Right lobe of liver (tissue), 6 donors: ENCODE data around the gene ZNF777. TPM values are rescaled to one million over a fixed set of nuclear protein-coding genes. Genes with fewer than 3 reads are reported as not detected.

Source experiments
- ATAC-seq, 4 donors: fragments of 200-7000 bp; cut with Tn5 transposase; one replicate each; pipeline ENCODE4 v1.9.1; 2020; ENCODE audit warnings: mild to moderate bottlenecking in 4 of 4, moderate library complexity in 4 of 4
- DNase-seq, 3 donors: peaks; one replicate each; pipeline ENCODE4 v3.0.0-alpha.2; 2020
- H3K27ac ChIP-seq, 3 donors: fragments of 200-600 bp; one replicate each; pipeline ENCODE4 v1.8.0; 2022
- H3K27me3 ChIP-seq, 2 donors: fragments of 200-600 bp; one replicate each; pipeline ENCODE4 v1.8.0; 2022
- H3K36me3 ChIP-seq, 4 donors: fragments of 200-600 bp; sonication (generic) in 1 of 4; one replicate each; pipeline versions ENCODE4 v1.5.1 to v1.8.0; 2017 to 2022; ENCODE audit warnings: control low read depth in 1 of 4
- H3K4me1 ChIP-seq, 4 donors: fragments of 200-600 bp; sonication (generic) in 1 of 4; one replicate each; pipeline versions ENCODE4 v1.5.1 to v1.8.0; 2017 to 2022; ENCODE audit warnings: control low read depth in 1 of 4
- H3K4me3 ChIP-seq, 3 donors: fragments of 200-600 bp; one replicate each; pipeline ENCODE4 v1.8.0; 2022
- H3K9me3 ChIP-seq, 4 donors: fragments of 200-600 bp; sonication (generic) in 1 of 4; one replicate each; pipeline versions ENCODE4 v1.5.1 to v1.8.0; 2017 to 2022; ENCODE audit warnings: control low read depth in 1 of 4
- POLR2A ChIP-seq: fragments of 450-650 bp; IDR thresholded peaks from one replicate; pipeline ENCODE4 v1.6.1; 2017; ENCODE audit warnings: antibody characterized with exemption, mild to moderate bottlenecking
- WGBS: methylation state at CpG from one replicate; pipeline ENCODE4 v1.1.6; 2018; ENCODE audit warnings: low coverage, low lambda C conversion rate; ENCODE audit not compliant: insufficient coverage; ENCODE audit errors: missing lambda C conversion rate; 5-methylcytosine and 5-hydroxymethylcytosine counted together
- intact Hi-C, 2 donors: fragments of 100-400 bp; cut with DNase I; formaldehyde crosslinking; loops; one replicate each; pipeline versions ENCODE4 v1.11.2 to v1.14.1; 2022
- total RNA-seq, 6 experiments: library from RNA; depleted of rRNA in 2 of 6; stranded (reverse); fragments of >200 nt in 2 of 6; fragmentation: NEBNext Ultra II Directional in 3 of 6; extraction: Animal tissue kit (Norgen Biotek cat#: 25700) in 3 of 6; gene quantifications; one replicate each; pipeline versions ENCODE4 v1.1.0 to v1.2.4, GENCODE V29; 2016 to 2023
- TF ChIP-seq, protein P1 (sequence below), 4 donors: fragments of 200-600 bp in 3 of 4; fragments of 450-650 bp in 1 of 4; IDR thresholded peaks; one replicate each; pipeline versions ENCODE4 v1.5.1 to v1.8.0; 2016 to 2022; ENCODE audit warnings: antibody characterized with exemption in 4 of 4, mild to moderate bottlenecking in 2 of 4
- donor health status: DM: no; HTN: yes; CAD: no.
- donor health status: DM: no; HTN: no; CAD: no.
- donor health status: DM: no; HTN: no; CAD: no.
- donor health status: DM: no; HTN: yes; CAD: no.
- donor health status: DM: no; HTN: yes; CAD: no.

The ZNF777 gene
- total RNA-seq, 6 experiments from 2014 or later: 5.3 to 7.0 (median 5.4) TPM

DNA sequence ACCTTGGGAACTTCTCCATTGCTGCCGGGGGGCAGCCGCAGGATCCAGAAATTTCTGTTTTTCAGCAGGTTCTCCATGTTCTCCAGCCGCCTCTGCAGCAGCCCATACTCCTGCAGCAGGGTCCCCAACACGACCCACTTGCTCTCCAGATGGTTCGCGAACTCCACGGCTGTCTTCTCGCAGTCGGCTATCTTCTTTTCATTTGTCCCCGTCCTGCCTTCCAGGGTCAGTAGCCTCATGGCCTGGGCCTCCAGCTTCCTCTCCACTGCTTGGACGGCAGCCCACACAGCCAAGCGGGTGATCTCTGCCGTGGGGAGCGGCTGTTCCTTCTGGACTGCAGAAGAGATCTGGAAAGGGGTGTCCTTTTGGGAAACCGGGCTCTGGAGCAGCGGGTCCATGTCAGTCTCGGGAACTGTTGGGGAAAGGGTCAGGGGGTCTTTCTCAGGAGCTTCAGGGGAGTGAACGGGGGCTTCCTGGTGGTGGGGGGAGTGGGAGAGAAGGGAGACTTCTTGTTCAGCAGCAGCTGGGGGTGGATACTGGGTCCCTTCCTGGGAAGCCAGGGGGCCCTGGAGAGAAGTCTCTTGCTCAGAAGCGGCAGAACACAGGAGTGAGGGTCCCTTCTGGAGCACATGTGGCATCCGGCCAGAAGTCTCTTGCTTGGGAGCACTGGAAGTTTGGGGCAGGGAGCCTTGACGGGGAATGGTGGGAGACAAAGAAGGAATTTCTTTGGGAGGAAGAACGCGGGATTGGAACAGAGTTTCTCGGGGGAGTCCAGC lies 5.5 kb downstream of the ZNF777 start:
- peaks cover 0 to 42% (median 7%) of the 10 kb centered on the region in 4 donors for H3K36me3 ChIP-seq
- WGBS: 81% methylated on average over 15 of the region's 24 CpGs

DNA sequence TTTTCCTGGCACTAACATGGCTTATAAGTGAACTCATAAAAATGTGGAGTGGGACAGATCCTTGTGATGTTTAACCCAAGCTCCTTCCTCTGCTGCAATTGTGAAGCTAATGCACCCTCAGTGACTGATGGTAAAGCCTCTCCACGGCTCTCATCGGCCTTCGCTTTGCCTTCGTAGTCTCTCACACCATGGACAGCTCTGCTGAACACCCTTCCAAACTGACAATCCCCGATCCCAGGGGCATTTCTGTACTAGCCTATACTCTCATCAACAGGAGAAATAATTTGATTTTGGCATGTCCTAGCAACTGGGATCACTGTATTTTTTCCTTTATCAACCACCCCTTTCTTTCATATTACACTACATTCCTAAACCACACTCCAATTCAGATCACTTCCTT lies 6.1 kb downstream of the ZNF777 start:
- no peak for TF ChIP-seq POLR2A
- TF ChIP-seq, protein P1, sequence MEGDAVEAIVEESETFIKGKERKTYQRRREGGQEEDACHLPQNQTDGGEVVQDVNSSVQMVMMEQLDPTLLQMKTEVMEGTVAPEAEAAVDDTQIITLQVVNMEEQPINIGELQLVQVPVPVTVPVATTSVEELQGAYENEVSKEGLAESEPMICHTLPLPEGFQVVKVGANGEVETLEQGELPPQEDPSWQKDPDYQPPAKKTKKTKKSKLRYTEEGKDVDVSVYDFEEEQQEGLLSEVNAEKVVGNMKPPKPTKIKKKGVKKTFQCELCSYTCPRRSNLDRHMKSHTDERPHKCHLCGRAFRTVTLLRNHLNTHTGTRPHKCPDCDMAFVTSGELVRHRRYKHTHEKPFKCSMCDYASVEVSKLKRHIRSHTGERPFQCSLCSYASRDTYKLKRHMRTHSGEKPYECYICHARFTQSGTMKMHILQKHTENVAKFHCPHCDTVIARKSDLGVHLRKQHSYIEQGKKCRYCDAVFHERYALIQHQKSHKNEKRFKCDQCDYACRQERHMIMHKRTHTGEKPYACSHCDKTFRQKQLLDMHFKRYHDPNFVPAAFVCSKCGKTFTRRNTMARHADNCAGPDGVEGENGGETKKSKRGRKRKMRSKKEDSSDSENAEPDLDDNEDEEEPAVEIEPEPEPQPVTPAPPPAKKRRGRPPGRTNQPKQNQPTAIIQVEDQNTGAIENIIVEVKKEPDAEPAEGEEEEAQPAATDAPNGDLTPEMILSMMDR (IDR thresholded peaks at IDR 0.05): no peak
- intact Hi-C loops: no loop called here
- Histone ChIP-seq H3K4me1 (peaks cover 0 to 14% (median 0%) of the 10 kb centered on the region in 4 donors), H3K36me3 (peaks cover 0 to 48% (median 12%) of the 10 kb centered on the region in 4 donors), H3K4me3 (no peak overlapping the region), H3K27me3 (no peaks in the 10 kb centered on the region), H3K9me3 (no peaks in the 10 kb centered on the region), H3K27ac (no peak overlapping the region)
- 100% methylated on average over 5 of the region's 5 CpGs for WGBS
- ATAC-seq (no peak), DNase-seq (no peak)

More for the DNA sequence above, 5.5 kb downstream of the ZNF777 start:
- Histone ChIP-seq H3K27ac (no peak overlapping the region), H3K9me3 (no peaks in the 10 kb centered on the region), H3K27me3 (no peaks in the 10 kb centered on the region), H3K4me3 (no peak overlapping the region), H3K4me1 (peaks cover 0 to 14% (median 0%) of the 10 kb centered on the region in 4 donors)
- DNase-seq: no peak
- no peak for TF ChIP-seq POLR2A
- TF ChIP-seq, protein P1 (IDR thresholded peaks at IDR 0.05): no peak
- ATAC-seq: no peak
- intact Hi-C loops: no loop called here

DNA sequence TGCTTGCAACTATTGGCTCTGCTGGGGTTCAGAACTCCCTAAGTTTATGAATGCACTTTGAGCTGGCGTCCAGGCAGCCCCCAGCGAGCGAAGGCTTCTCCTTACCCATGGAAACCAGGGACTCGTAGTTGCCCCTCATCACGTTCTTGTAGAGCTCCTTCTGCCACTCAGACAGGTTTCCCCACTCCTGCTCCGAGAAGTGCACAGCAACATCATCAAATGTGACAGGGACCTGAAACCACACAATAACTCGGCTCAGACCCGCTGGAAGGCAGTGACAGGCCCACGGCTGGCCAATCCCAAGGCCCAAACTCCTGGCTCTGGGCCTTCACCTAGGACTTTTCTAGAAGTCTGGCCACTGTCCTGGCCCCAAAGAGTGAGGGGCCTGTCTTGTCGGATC lies 6.9 kb downstream of the ZNF777 start:
- Histone ChIP-seq H3K36me3 (peaks cover 0 to 55% (median 13%) of the 10 kb centered on the region in 4 donors), H3K27me3 (no peaks in the 10 kb centered on the region), H3K9me3 (no peaks in the 10 kb centered on the region), H3K4me1 (peaks cover 0 to 10% (median 0%) of the 10 kb centered on the region in 4 donors), H3K4me3 (no peak overlapping the region), H3K27ac (no peak overlapping the region)
- DNase-seq (no peak), ATAC-seq (no peak)
- intact Hi-C loops: no loop called here
- TF ChIP-seq, protein P1 (IDR thresholded peaks at IDR 0.05): no peak
- TF ChIP-seq POLR2A: no peak
- 81% methylated on average over 3 of the region's 10 CpGs for WGBS

DNA sequence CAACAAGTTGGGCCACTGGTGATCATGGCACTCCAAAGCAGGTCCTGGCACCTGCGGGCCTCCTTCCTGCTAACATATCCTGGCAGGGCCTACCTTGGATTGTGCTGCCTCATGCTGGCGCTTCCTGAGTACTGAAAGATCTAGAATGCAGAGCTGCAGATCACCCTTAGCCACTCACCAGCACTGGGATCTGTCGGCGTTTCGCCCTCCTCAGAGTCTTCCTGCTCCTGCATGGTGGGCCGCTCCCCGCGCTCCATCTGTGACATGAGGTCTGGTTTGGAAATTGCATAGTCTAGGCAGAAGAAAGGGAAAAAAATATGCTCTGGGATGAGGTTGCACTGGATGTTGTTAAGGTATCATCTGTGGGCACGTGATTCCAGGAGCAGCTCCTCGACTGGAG lies 10.0 kb downstream of the ZNF777 start:
- Histone ChIP-seq H3K4me3 (no peak overlapping the region), H3K27ac (no peak overlapping the region), H3K36me3 (peaks cover 0 to 71% (median 14%) of the 10 kb centered on the region in 4 donors), H3K9me3 (no peaks in the 10 kb centered on the region), H3K27me3 (no peaks in the 10 kb centered on the region), H3K4me1 (no peaks in the 10 kb centered on the region)
- TF ChIP-seq, protein P1 (IDR thresholded peaks at IDR 0.05): no peak
- TF ChIP-seq POLR2A: no peak
- no peak for DNase-seq
- intact Hi-C loops: no loop called here
- 85% methylated on average over 2 of the region's 10 CpGs for WGBS
- no peak for ATAC-seq
